Measurements from ENCODE around the gene ZBTB20.

ZBTB20 gene

GRCh38 chr3:114490829-114491228, 656.3 kb downstream of the ZBTB20 start:
- CTCF ChIA-PET: interaction anchor here (1.2 to 1.5 kb wide), 2 partner anchors 8 to 107 kb away, joined by 3 to 4 read pairs; no protein-coding TSS in a partner anchor
- no peak for DNase-seq (ENCODE audit: low read depth, low spot score)

GRCh38 chr3:114487502-114487901, 659.6 kb downstream of the ZBTB20 start:
- TF ChIP-seq CTCF (IDR thresholded peaks at IDR 0.05; ENCODE audit: insufficient read depth, low read length, missing control alignments): no peak
- no peak for DNase-seq (ENCODE audit: low read depth, low spot score)
- CTCF ChIA-PET: no interaction called here
- POLR2A ChIA-PET: no interaction called here
- H3K4me3 ChIP-seq (ENCODE audit: low read depth, low read length): no peak overlapping the region

More at GRCh38 chr3:114490829-114491228, 656.3 kb downstream of the ZBTB20 start:
- POLR2A ChIA-PET: no interaction called here
- TF ChIP-seq CTCF (IDR thresholded peaks at IDR 0.05; ENCODE audit: insufficient read depth, low read length, missing control alignments): no peak
- H3K4me3 ChIP-seq (ENCODE audit: low read depth, low read length): no peak overlapping the region

GRCh38 chr3:114484919-114485318, 662.2 kb downstream of the ZBTB20 start:
- no peak for TF ChIP-seq CTCF (IDR thresholded peaks at IDR 0.05; ENCODE audit: insufficient read depth, low read length, missing control alignments)
- ChIA-PET POLR2A (no interaction called here), CTCF (interaction anchor here (1.1 kb wide), 1 partner anchor 8 kb away, joined by 3 read pairs; no protein-coding TSS in a partner anchor)
- DNase-seq (ENCODE audit: low read depth, low spot score): no peak
- no peak overlapping the region for H3K4me3 ChIP-seq (ENCODE audit: low read depth, low read length)

- H3K4me3 ChIP-seq (ENCODE audit: low read depth, low read length): no peak overlapping the region
- DNase-seq (ENCODE audit: low read depth, low spot score): no peak
- no peak for TF ChIP-seq CTCF (IDR thresholded peaks at IDR 0.05; ENCODE audit: insufficient read depth, low read length, missing control alignments)
- POLR2A ChIA-PET: no interaction called here
- CTCF ChIA-PET: no interaction called here
Measured at GRCh38 chr3:114481113-114481512, 666.0 kb downstream of the ZBTB20 start.

GRCh38 chr3:114480442-114480841, 666.6 kb downstream of the ZBTB20 start:
- no peak for DNase-seq (ENCODE audit: low read depth, low spot score)
- TF ChIP-seq CTCF (IDR thresholded peaks at IDR 0.05; ENCODE audit: insufficient read depth, low read length, missing control alignments): no peak
- no peak overlapping the region for H3K4me3 ChIP-seq (ENCODE audit: low read depth, low read length)
- CTCF ChIA-PET: no interaction called here
- POLR2A ChIA-PET: no interaction called here

GRCh38 chr3:114478801-114479200, 668.3 kb downstream of the ZBTB20 start:
- no peak for TF ChIP-seq CTCF (IDR thresholded peaks at IDR 0.05; ENCODE audit: insufficient read depth, low read length, missing control alignments)
- no peak for DNase-seq (ENCODE audit: low read depth, low spot score)
- CTCF ChIA-PET: interaction anchor here (1.5 kb wide), 1 partner anchor 60 kb away, joined by 4 read pairs; no protein-coding TSS in a partner anchor
- POLR2A ChIA-PET: no interaction called here
- H3K4me3 ChIP-seq (ENCODE audit: low read depth, low read length): no peak overlapping the region

All from AG04449 (cell line).